Endodermal cell (in vitro differentiated cells): Measurements from ENCODE around the gene ZNF136. TPM values are rescaled to one million over a fixed set of nuclear protein-coding genes. Genes with fewer than 3 reads are reported as not detected.

ENCODE experiments used
- DNase-seq: peaks from one replicate; pipeline ENCODE4 v3.0.0-alpha.2; 2017
- H3K27ac ChIP-seq: 2 replicates; pipeline ENCODE4 v1.5.1; 2013; ENCODE audit warnings: mild to moderate bottlenecking, low read depth, low read length, moderate library complexity
- H3K27me3 ChIP-seq: 2 replicates; pipeline ENCODE4 v1.6.1; 2013; ENCODE audit warnings: mild to moderate bottlenecking, low read length, moderate library complexity; ENCODE audit not compliant: insufficient read depth, control insufficient read depth, poor library complexity, severe bottlenecking
- H3K36me3 ChIP-seq: 2 replicates; pipeline ENCODE4 v1.7.0; 2013; ENCODE audit warnings: mild to moderate bottlenecking, low read length, moderate library complexity; ENCODE audit not compliant: control insufficient read depth, insufficient read depth
- H3K4me1 ChIP-seq: one replicate; pipeline ENCODE4 v1.7.0; 2013; ENCODE audit warnings: low read length; ENCODE audit not compliant: control insufficient read depth, insufficient read depth
- H3K4me3 ChIP-seq: 2 replicates; pipeline ENCODE4 v1.5.1; 2013; ENCODE audit warnings: mild to moderate bottlenecking, low read length, moderate library complexity
- H3K9ac ChIP-seq: 2 replicates; pipeline ENCODE4 v1.6.1; 2013; ENCODE audit warnings: mild to moderate bottlenecking, low read length, moderate library complexity; ENCODE audit not compliant: poor library complexity, severe bottlenecking; ENCODE audit errors: extremely low read depth
- H3K9me3 ChIP-seq: 2 replicates; pipeline ENCODE4 v1.6.1; 2013; ENCODE audit warnings: mild to moderate bottlenecking, low read length, moderate library complexity; ENCODE audit not compliant: control insufficient read depth
- H3K27ac Mint-ChIP-seq: 2 replicates; pipeline ENCODE4 v1.8.0; 2020; ENCODE audit warnings: mixed read lengths
- H3K27me3 Mint-ChIP-seq: 2 replicates; pipeline ENCODE4 v1.8.0; 2021; ENCODE audit warnings: mild to moderate bottlenecking, mixed read lengths; ENCODE audit not compliant: insufficient read depth
- H3K36me3 Mint-ChIP-seq: 2 replicates; pipeline ENCODE4 v1.8.0; 2020; ENCODE audit warnings: low read depth, mixed read lengths
- H3K4me1 Mint-ChIP-seq: 2 replicates; pipeline ENCODE4 v1.8.0; 2020; ENCODE audit warnings: mixed read lengths
- H3K4me3 Mint-ChIP-seq: 2 replicates; pipeline ENCODE4 v1.8.0; 2020; ENCODE audit warnings: mild to moderate bottlenecking, moderate library complexity, mixed read lengths
- H3K9me3 Mint-ChIP-seq: 2 replicates; pipeline ENCODE4 v1.8.0; 2020; ENCODE audit warnings: mild to moderate bottlenecking, mixed read lengths
- WGBS, 2 experiments: methylation state at CpG; one replicate each; pipeline versions ENCODE4 v1.1.5 to v1.1.7; 2013; ENCODE audit warnings: missing lambda C conversion rate in 2 of 2, mixed read lengths in 1 of 2; ENCODE audit not compliant: insufficient coverage in 1 of 2, insufficient read length in 1 of 2; 5-methylcytosine and 5-hydroxymethylcytosine counted together
- total RNA-seq, 2 donors: library from RNA; stranded (reverse); fragmentation: NEBNext Ultra II Directional in 1 of 2; extraction: Animal tissue kit (Norgen Biotek cat#: 25700) in 1 of 2; gene quantifications; 2 replicates in 1 of 2; 3 replicates in 1 of 2; pipeline ENCODE4 v1.2.1, GENCODE V29; 2021
- TF ChIP-seq, protein P1 (sequence below): fragments of 200-600 bp; sonication (generic); conservative IDR thresholded peaks from 2 replicates; pipeline ENCODE4 v1.5.0; 2021; ENCODE audit warnings: antibody characterized with exemption, mild to moderate bottlenecking

Gene ZNF136
- total RNA-seq, 2 donors from 2014 or later, result 9.2 to 16.2 TPM

DNA sequence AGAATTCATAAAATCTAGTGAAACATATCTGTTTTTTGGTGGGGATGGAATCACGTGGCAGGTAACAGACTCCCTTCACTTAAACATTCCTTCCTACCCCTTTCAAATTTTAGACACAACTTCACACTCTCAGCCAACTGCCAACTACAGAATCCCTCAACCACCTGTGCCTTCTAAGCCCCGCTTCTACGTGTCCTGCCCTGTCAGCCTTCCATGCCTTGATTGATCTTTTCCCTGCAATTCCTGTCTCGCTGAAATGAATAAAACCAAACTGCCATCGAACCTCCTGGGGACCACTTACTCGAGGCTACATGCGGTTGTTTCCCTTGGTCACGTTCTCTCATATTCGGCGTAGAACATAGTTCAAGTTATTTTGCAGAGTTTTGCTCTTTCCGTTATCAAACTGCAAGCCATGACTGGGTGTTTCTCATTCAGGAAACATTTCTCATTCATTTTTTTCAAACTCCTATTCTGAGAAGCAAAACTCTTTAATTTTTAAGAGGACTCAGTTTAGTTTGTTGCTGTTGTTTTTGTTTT lies 7.5 kb upstream of the ZNF136 start:
- Histone ChIP-seq H3K9me3 (peaks cover 31% of the 10 kb centered on the region), H3K36me3 (peaks cover 34% of the 10 kb centered on the region), H3K27me3 (no peaks in the 10 kb centered on the region), H3K4me1 (no peaks in the 10 kb centered on the region), H3K9ac (peak overlapping the region; percentile 98), H3K27ac (no peak overlapping the region), H3K4me3 (peak overlapping the region; percentile 95)
- peak overlapping the region; percentile 87 for H3K4me3 Mint-ChIP-seq
- H3K27me3 Mint-ChIP-seq, result no peaks in the 10 kb centered on the region
- no peak for DNase-seq
- H3K36me3 Mint-ChIP-seq, result peaks cover 46% of the 10 kb centered on the region
- WGBS, 2 experiments, result 51 to 56% methylated on average over 11 of the region's 11 CpGs
- TF ChIP-seq, protein P1, sequence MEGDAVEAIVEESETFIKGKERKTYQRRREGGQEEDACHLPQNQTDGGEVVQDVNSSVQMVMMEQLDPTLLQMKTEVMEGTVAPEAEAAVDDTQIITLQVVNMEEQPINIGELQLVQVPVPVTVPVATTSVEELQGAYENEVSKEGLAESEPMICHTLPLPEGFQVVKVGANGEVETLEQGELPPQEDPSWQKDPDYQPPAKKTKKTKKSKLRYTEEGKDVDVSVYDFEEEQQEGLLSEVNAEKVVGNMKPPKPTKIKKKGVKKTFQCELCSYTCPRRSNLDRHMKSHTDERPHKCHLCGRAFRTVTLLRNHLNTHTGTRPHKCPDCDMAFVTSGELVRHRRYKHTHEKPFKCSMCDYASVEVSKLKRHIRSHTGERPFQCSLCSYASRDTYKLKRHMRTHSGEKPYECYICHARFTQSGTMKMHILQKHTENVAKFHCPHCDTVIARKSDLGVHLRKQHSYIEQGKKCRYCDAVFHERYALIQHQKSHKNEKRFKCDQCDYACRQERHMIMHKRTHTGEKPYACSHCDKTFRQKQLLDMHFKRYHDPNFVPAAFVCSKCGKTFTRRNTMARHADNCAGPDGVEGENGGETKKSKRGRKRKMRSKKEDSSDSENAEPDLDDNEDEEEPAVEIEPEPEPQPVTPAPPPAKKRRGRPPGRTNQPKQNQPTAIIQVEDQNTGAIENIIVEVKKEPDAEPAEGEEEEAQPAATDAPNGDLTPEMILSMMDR, result no peak
- peaks cover 31% of the 10 kb centered on the region for H3K9me3 Mint-ChIP-seq
- H3K27ac Mint-ChIP-seq, result peak overlapping the region; percentile 77
- peaks cover 4% of the 10 kb centered on the region for H3K4me1 Mint-ChIP-seq

DNA sequence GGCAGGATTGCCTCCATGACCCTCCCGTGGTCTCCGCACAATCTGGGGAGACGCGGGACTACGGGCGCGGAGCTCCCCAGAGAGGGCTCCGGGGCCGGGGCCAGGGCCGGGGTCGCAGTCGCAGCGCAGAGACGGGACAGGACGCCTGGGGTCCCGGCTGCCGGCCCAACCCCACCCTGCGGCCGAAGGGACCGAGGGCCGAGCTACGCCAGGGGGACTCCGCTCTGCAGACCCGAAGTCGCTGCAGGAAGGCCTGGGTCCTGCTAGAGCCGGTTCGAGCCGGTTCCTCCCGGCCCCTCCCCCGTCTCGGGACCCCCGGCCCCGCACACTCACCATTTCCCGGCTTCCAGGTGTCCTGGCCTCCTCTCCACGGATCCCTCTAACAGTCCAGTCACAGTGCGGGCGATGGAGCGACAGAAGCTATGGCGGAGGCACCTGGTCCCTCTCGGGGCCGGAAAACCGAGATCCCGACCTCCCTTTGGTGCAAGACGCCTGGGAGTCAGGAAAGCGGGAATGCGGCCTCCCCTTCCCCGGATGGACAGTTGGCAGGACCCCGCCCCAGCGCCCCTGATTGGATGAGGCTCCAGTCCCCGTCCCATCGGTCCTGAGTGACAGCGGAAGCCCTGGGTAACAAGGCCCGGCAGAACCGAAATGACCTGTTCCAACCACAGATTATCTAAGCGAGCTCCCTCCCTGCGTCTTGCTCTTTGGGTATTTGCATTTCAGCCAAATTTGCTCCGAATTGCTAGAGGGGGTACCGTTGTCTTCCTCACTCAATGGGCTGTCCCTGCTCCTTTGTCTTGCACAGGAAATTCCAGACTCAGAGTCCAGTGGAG lies 6.5 kb upstream of the ZNF136 start, which contains the start of gene ZNF625:
Gene ZNF625, minus strand, starts transcription at position 512 of the 836 bp plus-strand sequence. Its CDS starts 176 bp downstream, at position 336.
- Histone ChIP-seq H3K36me3 (peaks cover 25% of the 10 kb centered on the region), H3K4me3 (peak within 1 kb of the TSS; percentile 95), H3K9me3 (peaks cover 23% of the 10 kb centered on the region), H3K27ac (peak within 1 kb of the TSS; percentile 96), H3K9ac (peak within 1 kb of the TSS; percentile 98), H3K4me1 (no peaks in the 10 kb centered on the region), H3K27me3 (no peaks in the 10 kb centered on the region)
- Mint-ChIP-seq H3K9me3 (peaks cover 24% of the 10 kb centered on the region), H3K4me3 (peak within 1 kb of the TSS; percentile 87), H3K27me3 (peaks cover 2% of the 10 kb centered on the region), H3K36me3 (peaks cover 36% of the 10 kb centered on the region), H3K27ac (peak within 1 kb of the TSS; percentile 96), H3K4me1 (peaks cover 4% of the 10 kb centered on the region)
- WGBS, 2 experiments, result 0% methylated on average over 28 to 58 of the region's 58 CpGs
- TF ChIP-seq, protein P1, result no peak
- peak; percentile 99 for DNase-seq

DNA sequence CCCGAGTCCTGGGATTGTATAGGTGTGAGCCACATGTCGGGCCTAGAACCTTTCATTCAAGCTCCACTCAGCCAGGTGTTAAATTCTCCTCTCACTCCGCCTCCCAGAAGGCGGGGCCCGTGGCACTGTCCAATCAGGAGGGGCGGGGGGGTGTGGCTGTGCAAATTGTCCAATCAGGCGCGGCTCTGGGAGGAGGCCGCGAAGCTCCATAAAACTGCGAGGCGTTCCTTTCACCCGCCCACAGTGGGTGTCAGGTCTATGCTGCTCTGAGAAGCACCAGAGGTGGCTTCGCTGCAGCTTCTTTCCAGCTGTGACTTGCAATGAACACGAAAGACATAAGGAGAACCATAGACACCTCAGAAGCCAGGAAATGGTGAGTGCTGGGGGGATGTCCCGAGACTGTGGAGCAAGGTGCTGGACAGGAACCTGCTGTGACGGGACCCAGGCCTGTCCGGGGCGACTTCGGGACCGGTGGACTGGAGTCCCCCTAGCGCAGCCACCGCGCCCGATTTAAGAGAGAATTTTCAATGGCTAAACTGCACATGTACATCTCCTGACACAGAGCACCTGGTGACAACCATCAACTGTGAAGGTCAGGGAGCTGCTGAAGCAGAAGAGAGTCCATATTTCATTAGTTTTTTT lies 3.0 kb upstream of the ZNF136 start:
- Mint-ChIP-seq H3K27ac (no peak overlapping the region), H3K36me3 (peaks cover 8% of the 10 kb centered on the region), H3K4me3 (no peak overlapping the region), H3K27me3 (peaks cover 2% of the 10 kb centered on the region), H3K9me3 (peaks cover 12% of the 10 kb centered on the region), H3K4me1 (peaks cover 7% of the 10 kb centered on the region)
- Histone ChIP-seq H3K9ac (no peak overlapping the region), H3K4me1 (no peaks in the 10 kb centered on the region), H3K4me3 (no peak overlapping the region), H3K9me3 (no peaks in the 10 kb centered on the region), H3K36me3 (no peaks in the 10 kb centered on the region), H3K27ac (no peak overlapping the region), H3K27me3 (no peaks in the 10 kb centered on the region)
- TF ChIP-seq, protein P1, result no peak
- WGBS, 2 experiments, result 95 to 96% methylated on average over 22 to 25 of the region's 25 CpGs
- peak; percentile 60 for DNase-seq
